GM19328 (cell line): ENCODE measurements around the gene UBE2E2.
A peak's percentile ranks its signal among the peaks of the same experiment; 100 is the strongest.

Source experiments
- ATAC-seq: cut with Tn5 transposase; IDR thresholded peaks from one replicate; pipeline ENCODE4 v1.9.1; 2021; ENCODE audit warnings: mild to moderate bottlenecking, moderate library complexity; ENCODE audit not compliant: unreplicated experiment

UBE2E2 gene

DNA sequence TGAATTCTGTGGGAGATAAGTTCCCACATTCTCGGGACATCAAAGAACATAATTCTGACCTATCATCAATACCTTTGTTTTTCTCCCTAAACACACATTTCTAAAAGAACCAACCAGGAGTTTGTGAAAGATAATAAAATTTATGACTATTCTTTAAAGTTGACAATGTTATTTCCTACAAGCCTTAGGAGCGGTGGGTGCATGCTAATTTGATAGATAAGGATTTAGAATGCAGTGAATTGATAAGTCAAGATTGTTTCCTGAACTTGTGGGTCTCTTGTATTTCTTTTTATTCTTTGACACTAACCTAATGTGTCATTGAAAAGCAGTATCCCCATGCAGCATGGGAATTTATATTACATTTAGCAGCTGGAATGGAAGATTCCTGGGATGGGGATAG lies 10.3 kb upstream of the UBE2E2 start:
- no peak for ATAC-seq

DNA sequence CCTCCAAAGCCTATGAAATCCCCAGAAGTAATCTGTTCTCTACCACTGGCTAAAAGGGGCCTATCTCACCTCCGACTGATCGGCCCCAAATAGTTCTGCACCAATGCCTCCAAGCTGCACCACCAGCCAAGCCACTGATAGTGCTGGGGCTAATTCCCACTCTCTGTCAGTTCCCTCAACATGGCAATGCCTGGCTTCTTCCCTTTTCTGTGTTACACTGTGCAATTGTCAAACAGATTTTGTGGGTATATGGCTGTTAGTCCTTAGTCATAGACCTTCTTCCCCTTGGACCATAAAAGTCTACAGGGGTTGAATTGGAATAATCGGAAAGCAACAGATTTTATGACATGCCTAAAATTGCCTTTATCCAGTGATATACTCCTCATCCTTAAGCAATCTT lies 9.3 kb upstream of the UBE2E2 start:
- no peak for ATAC-seq

DNA sequence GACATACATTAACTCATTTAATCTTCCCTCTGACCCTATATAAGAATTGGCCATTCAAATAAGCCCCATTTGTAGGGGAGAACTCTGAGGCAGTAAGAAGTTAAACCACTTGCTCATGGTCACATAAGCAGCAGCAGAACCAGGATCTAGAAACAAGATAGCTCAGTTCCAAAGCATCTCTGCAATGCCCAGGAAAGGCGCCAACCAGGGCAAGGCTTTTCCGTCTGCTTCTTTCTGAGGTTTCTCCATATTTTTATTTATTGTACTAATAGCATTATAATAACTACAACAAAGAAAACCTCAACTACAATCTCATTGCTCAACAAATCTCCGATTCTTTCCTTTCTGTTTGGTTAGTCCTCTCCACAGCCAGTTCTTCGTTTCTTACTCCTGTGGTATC lies 4.3 kb upstream of the UBE2E2 start:
- no peak for ATAC-seq

DNA sequence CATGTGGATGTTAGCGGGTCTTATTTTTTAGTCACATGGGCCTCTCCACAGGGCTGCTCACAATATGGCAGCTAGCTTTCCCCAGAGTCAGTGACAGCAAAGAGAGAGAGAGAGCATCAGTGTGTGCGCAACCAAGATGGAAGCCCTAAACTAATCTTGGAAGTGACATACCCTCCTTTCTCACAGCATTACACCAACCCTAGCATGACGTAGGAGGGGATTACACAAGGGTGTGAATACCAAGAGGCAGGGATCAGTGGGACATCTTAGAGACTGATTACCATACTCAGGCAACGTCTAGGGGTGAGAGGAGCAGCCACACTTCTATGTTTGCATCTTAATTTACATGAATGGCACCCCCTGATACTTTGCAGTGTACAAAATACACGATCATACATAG lies 3.5 kb upstream of the UBE2E2 start:
- ATAC-seq, result no peak

DNA sequence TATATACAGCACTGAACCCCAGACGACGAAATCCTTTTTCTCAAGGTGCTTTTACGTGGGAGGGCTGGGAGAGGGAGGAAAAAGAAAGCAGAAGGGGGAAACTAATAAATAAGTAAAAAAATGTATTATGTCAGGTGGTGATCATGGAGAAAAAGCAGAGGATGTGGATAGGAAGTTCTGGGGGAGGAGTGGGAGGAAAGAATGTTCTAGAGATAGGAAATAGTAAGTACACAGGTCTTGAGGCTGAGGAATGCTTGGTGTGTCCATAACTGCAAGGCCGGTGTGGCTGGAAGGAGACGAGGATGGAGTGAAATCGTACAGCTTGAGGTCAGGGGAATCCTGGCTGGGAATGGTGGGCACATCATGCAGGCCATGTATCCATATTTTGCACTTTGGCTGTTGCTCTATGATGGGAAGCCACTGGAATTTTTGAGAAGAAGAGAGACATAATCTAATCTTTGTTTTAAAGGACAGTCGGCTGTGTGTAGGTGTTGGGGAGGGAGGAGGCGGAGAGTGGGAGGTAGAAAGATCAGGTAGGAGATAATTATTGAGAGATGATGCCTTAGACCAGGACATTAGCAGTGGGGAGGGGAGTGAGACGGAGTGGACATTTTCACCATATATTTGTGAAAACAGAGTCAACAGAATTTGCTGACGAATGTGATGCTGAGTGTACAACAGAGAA lies 1.8 kb upstream of the UBE2E2 start:
- ATAC-seq, result no peak

DNA sequence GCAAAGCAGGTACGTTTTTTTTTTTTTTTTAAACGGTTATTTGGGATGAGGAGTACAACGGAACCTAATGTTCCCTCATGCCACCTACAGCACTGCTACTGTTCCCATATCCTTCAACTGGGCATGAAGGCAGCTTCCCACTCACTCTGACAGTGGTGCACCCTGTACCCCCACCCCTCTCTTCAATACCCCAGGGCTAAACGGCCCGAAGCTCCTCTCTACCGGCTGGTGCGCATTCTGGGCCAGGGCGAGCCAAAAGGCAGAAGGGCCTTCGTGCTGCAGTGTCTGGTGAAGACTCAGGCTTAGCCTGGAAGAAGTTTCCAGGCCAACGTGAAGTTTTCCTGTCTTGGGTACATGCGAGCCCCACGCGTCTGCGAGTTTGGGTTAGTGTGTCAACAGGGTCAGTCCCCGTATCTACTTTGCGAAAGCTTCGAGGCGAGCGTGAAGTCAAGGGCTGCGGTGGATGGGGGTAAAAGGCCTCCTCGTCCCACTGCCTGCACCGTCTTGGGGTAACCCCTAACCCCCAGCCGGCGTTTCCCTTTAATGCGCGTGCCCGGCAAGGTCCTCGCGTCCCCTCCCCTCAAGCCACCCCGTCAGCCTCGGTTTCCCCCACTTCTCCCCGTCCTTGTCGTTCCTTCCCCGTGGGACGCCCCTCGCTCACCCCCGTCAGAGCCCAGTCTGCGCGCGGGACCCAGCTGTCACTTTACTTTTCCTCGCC lies 765 bp upstream of the UBE2E2 start:
- ATAC-seq, result peak; percentile 26

DNA sequence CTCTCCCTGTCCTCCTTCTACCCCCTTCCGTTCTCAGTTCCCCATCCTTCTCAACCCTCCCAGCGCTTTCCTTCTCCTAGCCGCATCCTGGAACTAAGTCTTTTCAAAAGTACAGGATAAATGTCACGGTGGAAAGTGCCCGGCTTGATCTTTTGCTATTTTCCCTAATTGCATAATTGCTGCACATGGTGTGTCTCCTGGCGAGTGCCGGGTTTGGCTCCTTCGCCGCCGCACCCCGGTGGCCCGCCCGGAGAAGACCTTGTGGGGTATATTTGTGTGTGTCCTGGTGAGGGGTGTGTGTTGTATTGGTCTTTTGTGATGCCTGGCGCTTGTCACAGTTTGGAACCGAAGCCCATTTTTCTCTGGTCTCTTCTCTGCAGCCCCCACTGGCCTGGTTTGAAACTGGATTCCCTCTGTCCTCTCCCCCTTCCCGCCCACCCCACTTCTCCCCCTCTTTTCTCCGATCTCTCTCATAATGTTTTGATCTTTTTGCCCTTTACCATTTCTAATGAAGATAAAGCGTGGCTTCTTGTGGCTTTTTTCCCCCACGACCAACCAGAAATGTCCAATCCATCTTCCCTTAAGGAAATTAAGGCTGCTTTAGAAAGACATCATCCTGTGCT lies 692 bp downstream of the UBE2E2 start:
- ATAC-seq, result no peak

DNA sequence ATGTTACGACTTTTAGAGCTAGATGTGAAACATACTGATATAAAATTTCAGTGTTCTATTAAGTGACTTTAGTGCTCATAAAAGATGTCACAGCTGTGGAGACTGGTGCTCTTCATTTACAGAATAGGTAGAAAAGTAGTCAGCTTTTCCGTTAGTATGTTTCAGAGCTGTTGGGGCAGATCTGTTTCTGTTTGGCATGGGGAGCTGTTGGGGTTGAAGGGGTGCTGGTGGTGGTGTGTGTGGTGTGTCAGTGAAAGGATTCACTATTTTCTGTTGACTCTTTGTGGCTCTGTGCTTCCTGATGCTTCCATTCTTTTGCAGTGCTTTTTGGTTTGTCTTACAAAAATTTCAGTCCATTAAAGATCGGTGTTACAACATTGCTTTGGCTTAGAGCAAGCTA lies 3.2 kb downstream of the UBE2E2 start:
- ATAC-seq, result no peak

DNA sequence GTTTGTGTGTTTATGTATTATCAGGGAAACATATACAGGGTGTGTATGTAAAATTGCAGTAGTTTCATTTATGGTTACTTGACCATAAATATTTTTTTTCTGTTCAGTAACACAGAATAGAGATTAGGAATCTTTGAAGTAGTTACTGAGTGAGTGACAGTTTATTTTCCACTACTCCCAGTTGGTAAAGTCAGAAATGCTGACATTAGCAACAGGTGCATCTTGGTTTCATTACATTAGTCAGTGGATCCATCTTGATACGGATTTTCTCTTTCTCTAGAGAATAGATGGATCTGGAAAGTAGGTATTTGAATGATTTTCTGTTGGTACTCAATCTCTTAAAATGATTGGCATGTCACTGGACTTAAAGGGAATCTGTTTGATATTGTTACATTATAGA lies 6.0 kb downstream of the UBE2E2 start:
- no peak for ATAC-seq

DNA sequence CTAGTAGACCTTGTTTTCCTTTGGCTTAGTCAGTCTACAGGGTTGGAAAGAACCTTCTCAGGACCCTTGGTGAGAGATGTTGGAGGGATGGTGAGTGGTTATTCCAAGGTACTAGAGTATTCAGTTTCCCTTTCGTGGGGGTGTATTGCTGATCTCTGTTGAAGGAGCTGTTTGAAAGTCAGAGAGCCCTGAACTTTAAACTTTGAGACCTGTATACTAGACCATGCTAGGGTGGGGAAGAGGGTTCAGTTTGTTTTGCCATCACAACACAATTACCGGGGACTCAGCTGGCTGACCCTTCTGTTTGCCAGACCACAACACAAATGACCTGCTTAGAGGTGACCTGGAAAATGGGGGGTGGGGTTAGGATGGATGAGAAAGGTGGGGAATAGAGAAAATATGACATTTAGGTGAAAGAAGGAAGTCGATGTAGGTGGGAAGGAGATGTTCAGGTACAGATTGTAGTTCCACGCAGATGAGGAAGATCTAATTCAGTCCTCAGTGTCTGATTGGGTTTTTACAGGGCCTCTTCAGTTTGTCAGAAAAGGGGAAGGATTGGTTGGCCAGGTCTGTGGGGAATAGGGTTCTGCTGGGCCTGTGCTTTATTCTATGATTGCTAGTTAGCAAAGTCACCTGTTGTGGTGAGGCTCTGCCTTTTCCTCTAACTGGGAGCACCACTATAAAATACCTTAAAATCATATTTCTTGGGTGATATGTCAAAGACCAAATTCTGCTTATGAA lies 6.8 kb downstream of the UBE2E2 start:
- no peak for ATAC-seq

DNA sequence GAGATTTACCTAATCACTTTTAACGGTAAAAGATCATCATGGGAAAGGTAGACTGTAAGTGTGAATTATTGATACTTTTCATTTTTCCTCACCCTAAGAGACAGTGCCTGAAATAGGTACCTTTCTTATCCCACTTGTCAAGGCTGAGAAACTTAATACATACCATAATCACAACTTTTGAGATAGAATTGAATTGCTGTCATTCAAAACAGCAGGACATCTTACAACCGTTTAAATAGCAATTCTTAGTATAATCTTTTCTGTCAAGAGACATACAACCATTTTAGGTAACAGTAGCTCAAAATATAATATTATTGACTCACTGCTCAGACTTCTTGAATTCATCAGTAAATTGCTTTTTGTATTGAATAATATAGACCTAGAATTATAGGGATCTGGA lies 10.7 kb downstream of the UBE2E2 start:
- no peak for ATAC-seq

DNA sequence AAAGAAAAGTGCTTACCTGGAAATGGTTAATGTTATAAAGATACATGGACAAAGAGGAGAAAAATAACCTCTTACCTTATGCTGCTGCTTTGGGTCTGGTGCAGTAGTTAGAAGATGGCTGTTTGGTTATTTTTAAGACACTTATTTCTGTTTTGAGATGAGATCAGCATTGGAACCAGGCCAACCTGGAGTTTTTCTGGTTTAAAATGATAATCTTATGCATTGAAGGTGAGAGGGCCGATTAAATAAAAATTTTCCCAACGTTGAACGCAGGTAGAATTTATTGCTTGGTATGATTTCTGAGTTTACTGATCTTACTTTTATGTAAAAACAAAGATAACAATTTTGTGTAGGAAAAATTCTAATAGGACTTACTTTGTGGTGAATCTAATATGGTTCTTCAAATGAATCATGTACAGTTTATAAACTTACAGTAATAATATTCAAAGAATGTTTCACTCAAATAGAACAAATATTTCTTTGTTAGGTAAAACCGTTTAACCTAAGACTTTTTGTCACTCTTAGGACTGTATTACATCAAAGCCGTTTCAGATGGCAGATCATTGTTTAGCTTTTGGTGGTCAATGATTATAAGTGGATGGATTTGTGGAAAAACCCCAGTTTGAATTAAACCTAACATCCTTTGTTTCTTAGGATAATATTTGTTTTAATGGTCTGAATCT lies 14.9 kb downstream of the UBE2E2 start:
- ATAC-seq, result no peak

DNA sequence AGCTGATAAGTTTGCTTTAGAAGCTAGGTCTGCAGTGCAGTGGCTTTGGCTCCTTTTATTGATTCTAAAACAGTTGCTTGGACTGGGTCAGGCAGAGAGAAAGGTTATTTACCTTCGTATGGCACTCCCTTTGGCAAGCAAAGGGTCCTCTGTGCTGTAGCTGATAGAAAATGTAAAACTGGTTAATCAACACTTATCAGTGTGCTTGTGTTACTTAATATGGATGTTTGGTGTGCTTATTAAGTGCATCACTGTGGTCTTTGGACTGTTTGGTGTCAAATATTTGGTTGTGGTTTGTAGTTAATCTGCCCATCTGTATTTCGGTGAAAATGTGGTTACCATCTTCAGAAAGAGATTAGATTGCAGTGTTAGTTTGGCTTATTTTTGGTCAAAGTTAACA lies 16.0 kb downstream of the UBE2E2 start:
- no peak for ATAC-seq

DNA sequence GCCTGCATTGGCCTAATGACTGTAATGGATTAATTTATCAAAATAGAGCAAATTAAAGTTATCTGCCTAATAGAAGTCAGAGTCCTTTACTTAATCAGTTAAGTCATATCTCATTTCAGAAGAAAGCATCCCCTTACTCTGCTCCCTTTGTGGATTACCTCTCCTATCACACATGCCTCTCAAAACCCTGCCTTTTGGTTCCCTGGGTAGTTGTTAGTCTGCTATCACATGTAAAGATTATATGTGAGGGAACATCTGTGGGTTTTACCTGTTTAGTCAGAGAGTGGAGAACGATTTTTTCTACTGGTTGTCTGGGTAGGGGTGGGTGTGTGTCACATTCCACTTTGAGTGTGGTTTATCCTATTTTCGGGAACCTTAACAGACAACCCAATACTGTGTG lies 16.4 kb downstream of the UBE2E2 start:
- ATAC-seq, result no peak

DNA sequence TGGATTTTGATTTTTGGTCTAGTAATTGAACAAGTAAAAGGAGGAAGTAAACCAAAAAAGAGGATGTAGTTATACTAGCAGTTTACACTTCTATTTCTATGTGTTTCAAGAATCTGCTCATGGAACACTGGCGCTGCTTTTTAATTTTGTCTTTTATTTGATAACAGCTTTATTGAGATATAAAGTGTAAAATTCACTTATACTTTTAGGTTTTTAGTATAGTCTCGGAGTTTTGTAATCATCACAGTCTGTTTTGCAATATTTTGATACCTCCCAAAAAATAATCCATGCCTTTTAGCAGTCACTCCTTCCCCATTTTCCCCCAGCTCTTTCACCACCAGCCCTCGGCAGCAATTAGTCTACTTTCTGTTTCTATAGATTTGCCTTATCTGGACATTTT lies 18.0 kb downstream of the UBE2E2 start:
- no peak for ATAC-seq

DNA sequence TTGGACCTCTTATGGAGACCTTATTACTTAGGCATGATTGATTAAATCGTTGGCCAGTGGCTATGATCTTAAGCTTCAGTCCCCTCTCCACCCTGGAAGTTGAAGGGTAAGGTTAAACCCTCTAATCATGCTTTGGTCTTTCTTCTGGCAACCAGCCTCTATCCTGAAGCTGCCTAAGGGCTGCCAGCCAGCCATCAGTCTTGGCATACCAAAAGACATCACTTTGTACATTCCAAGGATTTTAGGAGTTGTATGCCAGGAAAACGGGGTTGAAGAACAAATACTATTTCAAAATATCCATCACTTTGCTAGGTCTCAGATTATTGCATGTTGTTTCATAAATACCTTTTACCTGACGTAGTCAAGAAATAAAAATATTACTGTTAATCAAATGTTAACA lies 28.9 kb downstream of the UBE2E2 start:
- ATAC-seq, result no peak

DNA sequence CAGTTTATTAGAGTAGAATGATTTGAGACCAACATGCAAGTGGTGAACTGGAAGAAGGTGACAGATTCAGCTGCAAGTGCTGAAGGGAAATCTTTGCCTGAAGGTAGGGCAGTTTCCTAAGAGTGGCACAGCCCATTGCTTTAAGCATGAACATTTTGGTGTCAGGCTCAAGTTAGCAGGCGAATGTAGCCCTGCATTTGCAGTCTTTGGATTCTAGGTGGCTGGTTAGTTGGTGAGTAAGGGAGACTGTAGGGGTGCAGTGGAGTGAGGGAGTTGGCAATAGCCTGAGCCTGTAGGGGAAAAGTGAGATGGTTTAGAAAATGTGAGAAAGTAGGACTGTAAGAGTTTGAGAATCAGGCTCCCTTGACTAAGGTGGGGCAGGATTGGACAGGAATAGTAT lies 29.7 kb downstream of the UBE2E2 start:
- no peak for ATAC-seq

DNA sequence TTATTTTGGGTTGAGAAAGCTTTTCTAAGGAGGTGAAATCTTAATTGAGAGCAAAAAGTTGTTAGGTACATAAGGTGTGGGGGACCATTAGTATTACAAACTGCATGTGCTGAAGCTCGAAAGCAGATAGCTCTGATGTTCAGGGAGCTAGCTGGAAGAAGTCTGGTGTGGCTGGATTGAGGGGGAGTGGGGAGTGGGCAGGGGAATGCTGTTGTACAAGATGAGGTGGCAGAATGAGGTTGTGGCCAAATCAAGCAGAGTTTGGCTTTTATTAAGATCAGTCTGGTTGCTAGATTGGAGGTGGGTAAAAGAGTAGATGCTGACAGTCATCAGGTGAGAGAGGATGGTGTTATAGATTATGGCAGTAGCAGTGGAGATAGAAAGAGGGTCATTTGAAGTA lies 32.1 kb downstream of the UBE2E2 start:
- ATAC-seq, result no peak

DNA sequence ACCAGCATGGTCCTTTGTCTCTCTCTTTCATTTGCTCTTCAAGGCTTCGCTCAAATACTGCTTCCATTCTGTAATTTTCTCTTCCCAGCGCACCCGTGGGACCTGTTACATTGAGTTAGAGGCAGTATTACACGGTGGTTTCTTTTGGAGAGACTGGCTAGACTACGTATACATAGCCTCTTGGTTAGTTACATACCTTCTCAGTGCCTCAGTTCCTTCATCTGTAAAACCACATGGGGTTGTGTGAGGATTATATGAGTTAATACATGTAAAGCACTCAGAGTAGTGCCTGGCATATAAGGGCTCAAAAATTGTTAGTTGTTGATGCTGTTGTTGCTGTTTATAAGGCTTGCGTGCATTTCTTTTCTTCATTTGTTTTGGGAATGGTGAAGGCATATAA lies 33.8 kb downstream of the UBE2E2 start:
- ATAC-seq, result no peak

DNA sequence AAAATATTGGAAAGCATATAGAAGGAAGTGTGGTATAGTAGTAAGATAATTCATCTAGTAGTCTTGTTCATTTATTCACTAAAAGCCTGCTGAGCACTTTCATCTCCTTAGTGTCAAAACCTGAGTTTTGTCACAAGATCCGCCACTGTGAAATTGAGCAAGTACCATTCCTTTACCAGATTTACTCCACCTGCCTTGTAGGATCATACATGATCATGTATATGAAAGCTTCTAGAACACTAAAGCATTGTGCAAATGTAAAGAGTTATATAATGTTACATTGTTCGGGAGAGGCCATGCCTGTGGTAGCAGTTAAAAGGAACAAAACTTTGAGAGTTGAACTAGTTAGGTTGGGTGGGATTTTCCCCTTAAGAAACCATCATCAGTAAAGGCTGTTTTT lies 35.0 kb downstream of the UBE2E2 start:
- ATAC-seq, result no peak

DNA sequence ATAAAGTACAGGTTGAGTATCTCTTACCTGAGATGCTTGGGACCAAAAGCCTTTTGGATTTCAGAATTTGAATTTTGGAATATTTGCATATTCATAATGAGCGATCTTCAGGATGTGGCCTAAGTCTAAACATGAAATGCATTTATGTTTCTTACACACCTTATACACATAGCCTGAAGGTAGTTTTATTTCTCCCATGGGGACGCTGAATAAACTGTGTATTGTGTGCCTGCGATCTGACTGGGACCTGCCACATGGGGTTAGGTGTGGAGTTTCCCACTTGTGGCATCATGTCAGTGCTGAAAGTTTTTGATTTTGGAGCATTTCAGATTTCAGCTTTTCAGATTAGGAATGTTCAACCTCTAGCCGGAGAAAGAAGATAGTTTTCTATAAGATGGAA lies 35.5 kb downstream of the UBE2E2 start:
- ATAC-seq, result no peak
